Panc1 (cell line): ENCODE measurements around the gene MOB4. TPM values are rescaled to one million over a fixed set of nuclear protein-coding genes. Genes with fewer than 3 reads are reported as not detected.
"Not testable (repeated sequence)": the region's sequence is repeated elsewhere in the genome, so short reads cannot be mapped to it uniquely, and the experiment has no call there.

Source experiments
- ATAC-seq: fragments of 200-7000 bp; cut with Tn5 transposase; 2 replicates; pipeline ENCODE4 v1.9.1; 2020; ENCODE audit warnings: mild to moderate bottlenecking, moderate library complexity
- BruUV-seq: library from RNA; stranded (reverse); fragments of 400-500 nt; replicated peaks from 2 replicates; lab custom pipeline; 2021; lab: Mats Ljungman, UMichigan
- CTCF ChIA-PET: fragments of 300-600 bp; sonication (Branson Sonifier 250); formaldehyde crosslinking; loops from one replicate; lab custom pipeline; 2022; ENCODE audit warnings: antibody characterized with exemption; lab: Charles Lee
- POLR2A ChIA-PET: fragments of 300-600 bp; sonication (Branson Sonifier 250); formaldehyde crosslinking; loops from one replicate; lab custom pipeline; 2022; ENCODE audit warnings: antibody characterized with exemption; lab: Charles Lee
- DNase-seq: peaks from one replicate; pipeline ENCODE4 v3.0.0-alpha.2; 2010; ENCODE audit warnings: low read depth, low spot score
- H3K27ac ChIP-seq: 2 replicates; pipeline ENCODE4 v1.5.1; 2011; ENCODE audit warnings: mild to moderate bottlenecking, low read length, inconsistent platforms
- H3K27me3 ChIP-seq: fragments of 200-500 bp; sonication (Bioruptor generic); 2 replicates; pipeline ENCODE4 v1.6.0; 2014; ENCODE audit warnings: low read length, inconsistent platforms; ENCODE audit not compliant: control insufficient read depth, insufficient read depth
- H3K36me3 ChIP-seq: fragments of 200-500 bp; sonication (Bioruptor generic); 2 replicates; pipeline ENCODE4 v1.5.1; 2014; ENCODE audit warnings: inconsistent platforms, mild to moderate bottlenecking, low read length, moderate library complexity; ENCODE audit not compliant: control insufficient read depth, insufficient read depth
- H3K4me1 ChIP-seq: 2 replicates; pipeline ENCODE4 v1.5.1; 2011; ENCODE audit warnings: inconsistent platforms, mild to moderate bottlenecking, low read length, moderate library complexity; ENCODE audit not compliant: control insufficient read depth, insufficient read depth
- H3K4me3 ChIP-seq, 2 experiments: 2 replicates each; pipeline ENCODE4 v1.5.1; 2011 to 2012; ENCODE audit warnings: low read depth in 2 of 2, low read length in 2 of 2, mild to moderate bottlenecking in 2 of 2, inconsistent platforms in 1 of 2, moderate library complexity in 1 of 2
- H3K9me3 ChIP-seq: fragments of 200-500 bp; sonication (Bioruptor generic); 2 replicates; pipeline ENCODE4 v1.5.1; 2014; ENCODE audit warnings: low read depth, mild to moderate bottlenecking, inconsistent platforms, low read length, moderate library complexity; ENCODE audit not compliant: control insufficient read depth, insufficient read depth
- POLR2AphosphoS5 ChIP-seq: IDR thresholded peaks from 2 replicates; pipeline ENCODE4 v1.6.1; 2012; ENCODE audit warnings: mild to moderate bottlenecking, low read depth, low read length, moderate library complexity
- SIN3A ChIP-seq: IDR thresholded peaks from 2 replicates; pipeline ENCODE4 v1.6.1; 2012; ENCODE audit warnings: low read depth, mild to moderate bottlenecking, low read length, moderate library complexity, borderline replicate concordance; ENCODE audit not compliant: insufficient read depth
- TCF7L2 ChIP-seq: IDR thresholded peaks from 2 replicates; pipeline ENCODE4 v1.6.1; 2011; ENCODE audit warnings: mild to moderate bottlenecking, low read depth, low read length, inconsistent platforms
- in situ Hi-C: cut with HindIII; loops from 2 replicates; pipeline ENCODE4 v1.10.0; 2016; ENCODE audit warnings: low sequenced_read_pairs, low pct_unique_long_range_greater_than_20kb
- intact Hi-C: fragments of 100-400 bp; cut with micrococcal nuclease; formaldehyde crosslinking; loops from one replicate; pipeline ENCODE4 v1.10.0; 2022; ENCODE audit not compliant: unreplicated experiment
- total RNA-seq: library from RNA; stranded (reverse); gene quantifications from one replicate; pipeline ENCODE4 v1.2.1, GENCODE V29; 2021; ENCODE audit not compliant: unreplicated experiment
- TF ChIP-seq, protein P1 (sequence below), 2 experiments: IDR thresholded peaks; 2 replicates each; pipeline ENCODE4 v1.6.1; 2011 to 2012; ENCODE audit warnings: low read depth in 2 of 2, control low read depth in 1 of 2, low read length in 1 of 2, mild to moderate bottlenecking in 1 of 2, moderate library complexity in 1 of 2; ENCODE audit not compliant: insufficient read depth in 1 of 2
- TF ChIP-seq, protein P2 (sequence below): fragments of 450-650 bp; IDR thresholded peaks from 2 replicates; pipeline ENCODE4 v1.5.1; 2017; ENCODE audit warnings: mild to moderate bottlenecking

MOB4 gene
- total RNA-seq, 1 experiment from 2014 or later = 25.6 TPM

DNA sequence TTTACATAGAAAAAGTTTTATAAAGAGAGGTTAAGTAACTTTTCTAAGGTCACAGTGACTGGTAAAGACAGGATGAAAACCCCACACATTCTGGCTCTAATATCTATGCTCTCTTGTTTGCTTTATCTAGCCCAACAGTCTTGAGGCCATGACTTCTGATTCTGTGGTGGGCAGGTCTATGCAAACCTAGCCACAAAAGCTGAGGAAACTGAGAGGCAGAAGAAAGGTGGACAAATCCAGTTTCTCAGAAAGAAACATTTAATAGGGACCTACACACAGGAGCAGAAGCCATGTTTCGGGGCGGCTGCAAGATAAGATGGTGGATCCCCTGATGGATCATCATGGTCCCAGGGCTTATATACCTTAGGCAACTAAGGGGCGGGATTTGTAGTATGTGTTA lies 38.1 kb upstream of the MOB4 start:
- intact Hi-C loops = no loop called here
- ATAC-seq = no peak
- POLR2A ChIA-PET = no interaction called here
- no peaks in the 10 kb centered on the region for H3K27me3 ChIP-seq
- TF ChIP-seq TCF7L2 (no peak), POLR2AphosphoS5 (no peak), SIN3A (no peak)
- TF ChIP-seq, protein P1, sequence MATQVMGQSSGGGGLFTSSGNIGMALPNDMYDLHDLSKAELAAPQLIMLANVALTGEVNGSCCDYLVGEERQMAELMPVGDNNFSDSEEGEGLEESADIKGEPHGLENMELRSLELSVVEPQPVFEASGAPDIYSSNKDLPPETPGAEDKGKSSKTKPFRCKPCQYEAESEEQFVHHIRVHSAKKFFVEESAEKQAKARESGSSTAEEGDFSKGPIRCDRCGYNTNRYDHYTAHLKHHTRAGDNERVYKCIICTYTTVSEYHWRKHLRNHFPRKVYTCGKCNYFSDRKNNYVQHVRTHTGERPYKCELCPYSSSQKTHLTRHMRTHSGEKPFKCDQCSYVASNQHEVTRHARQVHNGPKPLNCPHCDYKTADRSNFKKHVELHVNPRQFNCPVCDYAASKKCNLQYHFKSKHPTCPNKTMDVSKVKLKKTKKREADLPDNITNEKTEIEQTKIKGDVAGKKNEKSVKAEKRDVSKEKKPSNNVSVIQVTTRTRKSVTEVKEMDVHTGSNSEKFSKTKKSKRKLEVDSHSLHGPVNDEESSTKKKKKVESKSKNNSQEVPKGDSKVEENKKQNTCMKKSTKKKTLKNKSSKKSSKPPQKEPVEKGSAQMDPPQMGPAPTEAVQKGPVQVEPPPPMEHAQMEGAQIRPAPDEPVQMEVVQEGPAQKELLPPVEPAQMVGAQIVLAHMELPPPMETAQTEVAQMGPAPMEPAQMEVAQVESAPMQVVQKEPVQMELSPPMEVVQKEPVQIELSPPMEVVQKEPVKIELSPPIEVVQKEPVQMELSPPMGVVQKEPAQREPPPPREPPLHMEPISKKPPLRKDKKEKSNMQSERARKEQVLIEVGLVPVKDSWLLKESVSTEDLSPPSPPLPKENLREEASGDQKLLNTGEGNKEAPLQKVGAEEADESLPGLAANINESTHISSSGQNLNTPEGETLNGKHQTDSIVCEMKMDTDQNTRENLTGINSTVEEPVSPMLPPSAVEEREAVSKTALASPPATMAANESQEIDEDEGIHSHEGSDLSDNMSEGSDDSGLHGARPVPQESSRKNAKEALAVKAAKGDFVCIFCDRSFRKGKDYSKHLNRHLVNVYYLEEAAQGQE (IDR thresholded peaks at IDR 0.05; ENCODE audit: insufficient read depth in 1 of 2, low read depth in 2 of 2, low read length in 1 of 2) = no peak
- in situ Hi-C loops = no loop called here
- peaks cover 16% of the 10 kb centered on the region for H3K36me3 ChIP-seq
- DNase-seq = no peak
- CTCF ChIA-PET = no interaction called here
- H3K4me3 ChIP-seq = no peak overlapping the region
- H3K4me1 ChIP-seq = no peaks in the 10 kb centered on the region
- no peaks in the 10 kb centered on the region for H3K9me3 ChIP-seq
- H3K27ac ChIP-seq = no peak overlapping the region
- TSS peak; percentile 19 for BruUV-seq

DNA sequence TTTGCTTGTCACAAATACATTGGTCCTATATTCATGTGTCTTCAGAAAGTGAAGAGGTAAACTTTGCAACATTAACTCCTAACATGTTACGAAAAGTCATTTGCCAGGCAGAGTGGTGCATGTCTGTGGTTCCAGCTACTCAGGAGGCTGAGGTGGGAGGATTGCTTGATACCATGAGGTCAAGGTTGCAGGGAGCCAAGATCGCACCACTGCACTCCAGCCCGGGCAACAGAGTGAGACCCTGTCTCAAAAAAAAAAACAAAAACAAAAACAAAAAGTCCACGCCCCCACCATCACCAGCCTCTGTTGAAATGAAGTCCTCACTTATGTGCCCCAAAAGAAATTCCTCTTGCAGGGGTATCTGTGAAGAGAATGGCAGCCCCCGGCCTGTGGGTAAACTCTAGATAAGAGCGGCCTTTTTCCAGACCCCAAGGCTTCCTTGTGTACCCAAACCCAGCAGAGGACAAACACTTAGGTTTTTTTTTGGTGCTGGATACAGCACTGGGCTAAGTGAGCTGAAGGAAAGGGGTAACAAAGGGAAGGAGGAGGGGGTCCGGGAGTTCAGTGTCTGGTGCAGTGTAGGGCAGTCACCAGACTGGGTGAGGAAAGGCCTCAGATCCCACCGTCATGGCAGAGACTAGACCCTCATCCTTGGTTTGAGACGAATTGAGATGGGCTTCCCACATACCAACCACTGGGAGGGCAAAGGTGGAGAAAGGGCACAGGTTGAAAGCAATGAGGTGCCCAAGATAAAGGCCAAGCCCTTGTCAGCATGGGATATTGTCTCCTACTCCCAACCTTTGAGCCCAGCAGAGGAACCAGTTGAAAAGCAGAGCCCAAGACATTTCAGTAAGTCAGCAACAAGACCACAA lies 35.5 kb upstream of the MOB4 start:
- ChIA-PET CTCF (no interaction called here), POLR2A (no interaction called here)
- intact Hi-C loops = no loop called here
- in situ Hi-C loops = no loop called here
- no peak for DNase-seq
- Histone ChIP-seq H3K27me3 (no peaks in the 10 kb centered on the region), H3K36me3 (0 out of 2 replicates have a peak, but pooled peaks cover 4% of the 10 kb centered on the region), H3K9me3 (no peaks in the 10 kb centered on the region; the same call in 1 of the 2 replicates), H3K4me1 (no peaks in the 10 kb centered on the region), H3K4me3 (no peak overlapping the region), H3K27ac (no peak overlapping the region)
- TF ChIP-seq POLR2AphosphoS5 (no peak), TCF7L2 (no peak), SIN3A (no peak)
- TF ChIP-seq, protein P2, sequence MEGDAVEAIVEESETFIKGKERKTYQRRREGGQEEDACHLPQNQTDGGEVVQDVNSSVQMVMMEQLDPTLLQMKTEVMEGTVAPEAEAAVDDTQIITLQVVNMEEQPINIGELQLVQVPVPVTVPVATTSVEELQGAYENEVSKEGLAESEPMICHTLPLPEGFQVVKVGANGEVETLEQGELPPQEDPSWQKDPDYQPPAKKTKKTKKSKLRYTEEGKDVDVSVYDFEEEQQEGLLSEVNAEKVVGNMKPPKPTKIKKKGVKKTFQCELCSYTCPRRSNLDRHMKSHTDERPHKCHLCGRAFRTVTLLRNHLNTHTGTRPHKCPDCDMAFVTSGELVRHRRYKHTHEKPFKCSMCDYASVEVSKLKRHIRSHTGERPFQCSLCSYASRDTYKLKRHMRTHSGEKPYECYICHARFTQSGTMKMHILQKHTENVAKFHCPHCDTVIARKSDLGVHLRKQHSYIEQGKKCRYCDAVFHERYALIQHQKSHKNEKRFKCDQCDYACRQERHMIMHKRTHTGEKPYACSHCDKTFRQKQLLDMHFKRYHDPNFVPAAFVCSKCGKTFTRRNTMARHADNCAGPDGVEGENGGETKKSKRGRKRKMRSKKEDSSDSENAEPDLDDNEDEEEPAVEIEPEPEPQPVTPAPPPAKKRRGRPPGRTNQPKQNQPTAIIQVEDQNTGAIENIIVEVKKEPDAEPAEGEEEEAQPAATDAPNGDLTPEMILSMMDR = no peak
- TF ChIP-seq, protein P1 (IDR thresholded peaks at IDR 0.05; ENCODE audit: insufficient read depth in 1 of 2, low read depth in 2 of 2, low read length in 1 of 2) = no peak
- no TSS peak for BruUV-seq
- ATAC-seq = peak; percentile 22; the same call in 1 of the 2 replicates

DNA sequence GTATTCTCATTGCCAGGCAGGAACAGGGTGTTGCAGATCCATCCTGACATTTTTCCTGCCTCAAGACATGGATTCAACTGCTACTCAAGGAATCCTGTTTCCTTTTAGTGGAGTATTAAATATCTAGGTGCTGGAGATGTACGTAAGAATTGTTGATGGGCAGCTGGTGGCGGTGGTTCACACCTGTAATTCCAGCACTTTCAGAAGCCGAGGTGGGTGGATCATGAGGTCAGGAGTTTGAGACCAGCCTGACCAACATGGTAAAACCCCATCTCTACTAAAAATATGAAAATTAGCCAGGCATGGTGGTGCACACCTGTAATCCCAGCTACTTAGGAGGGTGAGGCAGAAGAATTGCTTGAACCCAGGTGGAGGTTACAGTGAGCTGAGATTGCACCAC lies 31.6 kb upstream of the MOB4 start:
- H3K36me3 ChIP-seq = peaks cover 18% of the 10 kb centered on the region
- in situ Hi-C loops, BruUV-seq, DNase-seq, H3K9me3 ChIP-seq, intact Hi-C loops, CTCF ChIA-PET, H3K27ac ChIP-seq, H3K27me3 ChIP-seq, ATAC-seq, H3K4me3 ChIP-seq, H3K4me1 ChIP-seq: not testable (repeated sequence)
- POLR2A ChIA-PET = interaction anchor here (0.7 kb wide), 1 partner anchor 1246 kb away, joined by 5 read pairs; no protein-coding TSS in a partner anchor
